Measurements from ENCODE around the gene MOBP. TPM values are rescaled to one million over a fixed set of nuclear protein-coding genes. Genes with fewer than 3 reads are reported as not detected.

Gene MOBP
- total RNA-seq, 4 donors from 2014 or later: not detected

DNA sequence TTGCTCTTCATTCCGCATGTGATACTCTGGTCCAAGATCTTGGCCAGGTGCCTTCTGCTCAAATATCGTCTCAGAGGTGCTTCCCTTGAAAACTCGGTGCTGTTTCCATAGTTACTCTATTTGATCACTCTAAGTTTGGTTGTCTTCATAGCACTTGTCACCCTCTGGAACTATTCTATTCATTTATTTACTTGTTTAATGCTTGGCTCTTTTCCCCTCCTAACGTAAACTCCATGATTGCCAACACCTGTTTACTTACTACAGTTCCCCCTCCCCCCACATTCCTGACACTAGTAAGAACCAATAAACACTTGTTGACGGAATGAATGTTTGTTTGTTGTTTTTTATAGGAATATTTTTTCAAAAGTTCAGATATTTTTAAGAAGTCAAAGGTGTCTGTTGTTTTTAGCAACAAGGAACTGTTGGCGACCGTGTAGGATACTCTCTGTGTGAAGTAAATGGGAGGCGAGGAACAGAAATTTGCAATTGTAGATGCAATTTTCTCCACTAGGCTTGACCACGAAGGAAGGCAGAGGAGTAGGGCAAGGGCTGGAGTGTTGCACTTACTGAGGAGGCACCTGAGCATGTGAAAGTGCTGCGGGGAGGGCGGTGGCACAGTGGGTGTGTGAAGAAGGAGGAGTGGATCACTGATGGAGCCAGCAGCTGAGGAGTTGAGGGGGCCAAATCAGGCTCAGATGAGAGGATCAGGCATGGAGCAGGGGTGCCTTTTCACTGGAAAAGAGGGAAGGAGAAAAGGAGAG, 48.4 kb downstream of the MOBP start:
- TF ChIP-seq, protein P1, sequence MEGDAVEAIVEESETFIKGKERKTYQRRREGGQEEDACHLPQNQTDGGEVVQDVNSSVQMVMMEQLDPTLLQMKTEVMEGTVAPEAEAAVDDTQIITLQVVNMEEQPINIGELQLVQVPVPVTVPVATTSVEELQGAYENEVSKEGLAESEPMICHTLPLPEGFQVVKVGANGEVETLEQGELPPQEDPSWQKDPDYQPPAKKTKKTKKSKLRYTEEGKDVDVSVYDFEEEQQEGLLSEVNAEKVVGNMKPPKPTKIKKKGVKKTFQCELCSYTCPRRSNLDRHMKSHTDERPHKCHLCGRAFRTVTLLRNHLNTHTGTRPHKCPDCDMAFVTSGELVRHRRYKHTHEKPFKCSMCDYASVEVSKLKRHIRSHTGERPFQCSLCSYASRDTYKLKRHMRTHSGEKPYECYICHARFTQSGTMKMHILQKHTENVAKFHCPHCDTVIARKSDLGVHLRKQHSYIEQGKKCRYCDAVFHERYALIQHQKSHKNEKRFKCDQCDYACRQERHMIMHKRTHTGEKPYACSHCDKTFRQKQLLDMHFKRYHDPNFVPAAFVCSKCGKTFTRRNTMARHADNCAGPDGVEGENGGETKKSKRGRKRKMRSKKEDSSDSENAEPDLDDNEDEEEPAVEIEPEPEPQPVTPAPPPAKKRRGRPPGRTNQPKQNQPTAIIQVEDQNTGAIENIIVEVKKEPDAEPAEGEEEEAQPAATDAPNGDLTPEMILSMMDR (IDR thresholded peaks at IDR 0.05; ENCODE audit: low read depth): no peak

DNA sequence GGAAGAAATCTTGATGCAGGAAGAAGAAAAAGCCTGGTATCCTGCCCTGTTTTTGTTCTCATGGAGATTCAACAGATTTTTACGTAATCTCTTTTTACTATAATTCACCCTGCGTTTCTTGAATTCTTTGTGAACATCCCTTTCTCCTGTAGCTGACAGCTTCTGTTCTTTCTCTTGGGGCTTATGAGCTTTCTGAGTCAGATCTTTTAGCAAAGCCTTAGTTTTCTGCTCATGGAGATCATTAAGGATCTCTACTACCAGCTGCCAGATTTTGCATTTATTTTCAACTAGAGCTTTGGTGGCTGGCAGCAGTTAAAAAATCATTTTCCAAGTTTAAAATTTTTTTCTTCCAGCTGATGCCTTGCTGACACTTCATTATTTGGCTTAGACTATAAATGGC, 51.6 kb downstream of the MOBP start:
- TF ChIP-seq, protein P1 (IDR thresholded peaks at IDR 0.05; ENCODE audit: low read depth): no peak

DNA sequence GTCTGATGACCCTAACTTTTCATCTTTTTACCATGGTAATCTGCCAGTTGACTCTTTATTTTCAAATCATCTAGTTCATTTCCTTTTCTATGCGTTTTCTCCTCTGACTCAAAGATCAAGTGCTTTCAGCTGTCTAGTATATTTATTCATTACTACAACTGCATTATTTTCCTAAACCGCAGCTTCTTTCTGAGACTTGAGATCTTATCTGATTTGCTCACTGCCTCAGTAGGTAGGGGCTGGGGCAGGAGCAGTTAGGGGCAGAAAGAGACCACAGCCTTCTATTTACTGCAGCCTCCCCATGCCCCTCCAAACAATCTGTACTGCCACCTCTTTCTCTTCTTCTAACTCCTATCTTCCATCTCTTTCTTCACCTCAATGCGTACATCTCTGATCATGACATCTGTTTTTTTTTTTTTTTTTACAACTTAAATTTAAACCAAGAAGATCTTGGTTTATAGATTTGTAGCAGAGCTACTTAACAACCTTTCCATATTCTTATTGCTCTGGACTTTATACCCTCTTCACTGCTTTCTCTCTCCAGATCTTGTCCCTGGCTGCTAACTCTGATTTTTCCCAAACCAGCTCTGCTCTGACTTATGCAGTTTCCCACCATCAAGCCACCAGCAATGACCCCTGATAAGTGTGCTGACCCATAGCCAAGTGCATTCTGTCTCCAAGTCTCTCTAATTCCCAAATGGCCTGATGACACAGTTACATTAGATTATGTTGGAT, 52.2 kb downstream of the MOBP start:
- TF ChIP-seq, protein P1 (IDR thresholded peaks at IDR 0.05; ENCODE audit: low read depth): no peak

DNA sequence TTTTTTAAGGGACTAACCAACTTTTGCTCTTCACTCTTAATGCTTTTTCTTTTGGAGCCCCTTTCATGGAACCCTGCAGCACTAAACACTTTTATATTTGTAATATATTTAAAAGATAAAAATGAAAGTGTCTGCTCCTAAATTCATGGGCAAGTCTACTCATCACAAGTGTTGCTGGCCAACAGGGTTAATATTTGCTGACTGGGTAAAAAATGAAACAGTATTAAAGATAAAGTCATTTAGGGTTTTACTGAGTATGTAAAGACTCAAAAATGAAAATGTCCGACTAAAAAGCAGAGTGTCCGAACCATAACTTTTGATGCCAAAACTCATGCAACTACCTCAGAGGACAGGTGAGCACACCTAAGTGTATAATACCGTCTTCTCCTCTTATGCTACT, 54.0 kb downstream of the MOBP start:
- TF ChIP-seq, protein P1 (IDR thresholded peaks at IDR 0.05; ENCODE audit: low read depth): no peak

DNA sequence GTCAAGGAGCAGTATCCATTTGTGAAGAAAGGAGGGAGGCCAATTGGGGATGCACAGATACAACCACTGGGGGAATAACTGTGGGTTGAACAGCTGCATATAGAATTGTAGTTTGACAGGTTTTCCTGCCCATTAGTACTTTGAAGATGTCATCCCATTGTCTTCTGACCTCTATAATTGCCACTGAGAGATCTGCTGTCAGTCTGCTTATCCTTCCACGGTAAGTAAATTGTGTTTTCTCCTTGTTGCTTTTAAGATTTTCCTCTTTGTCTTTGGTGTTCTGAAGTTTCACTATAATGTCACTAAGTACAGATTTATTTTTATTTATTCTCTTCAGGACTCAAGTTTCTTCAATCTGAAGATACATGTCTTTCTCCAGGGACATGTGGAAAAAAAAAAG, 56.6 kb downstream of the MOBP start:
- TF ChIP-seq, protein P1 (IDR thresholded peaks at IDR 0.05; ENCODE audit: low read depth): no peak

DNA sequence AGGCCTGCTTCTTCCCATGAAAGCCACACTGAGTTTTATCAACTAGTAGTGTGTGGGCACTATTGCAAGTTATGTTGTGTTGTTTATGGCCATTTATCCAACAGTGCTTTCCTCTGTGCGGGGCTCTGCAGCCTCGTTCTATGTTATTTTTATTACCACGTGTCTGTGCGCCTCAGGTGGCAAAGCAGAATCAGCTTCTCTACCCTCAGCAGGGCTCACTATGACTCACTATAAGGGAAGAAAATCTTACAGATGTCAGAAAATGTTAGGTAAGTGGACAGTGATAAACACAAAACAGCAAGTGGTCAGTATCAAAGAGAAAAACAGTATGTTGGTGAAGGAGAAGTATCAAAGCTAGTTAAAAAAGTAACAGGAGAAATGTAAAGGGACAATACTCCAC, 61.4 kb downstream of the MOBP start:
- TF ChIP-seq, protein P1 (IDR thresholded peaks at IDR 0.05; ENCODE audit: low read depth): no peak

DNA sequence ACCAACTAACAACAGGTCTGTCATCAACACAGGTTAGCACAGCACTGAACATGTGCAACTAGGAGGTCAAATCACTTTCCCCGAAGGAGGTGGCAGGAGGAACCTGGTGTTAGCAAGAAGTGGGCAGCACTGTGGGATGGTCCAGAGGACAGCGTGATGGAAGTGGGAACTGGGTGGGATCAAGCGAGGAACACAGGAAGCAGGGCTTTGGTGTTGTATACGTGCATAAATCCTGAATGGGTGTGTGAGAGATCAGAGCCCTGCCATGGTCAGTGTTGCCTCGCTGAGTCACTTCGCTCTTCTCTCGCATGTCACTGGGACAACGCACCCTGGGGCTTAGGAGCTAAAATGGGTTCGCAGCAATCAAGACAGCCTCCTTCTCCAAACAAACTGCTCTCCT, 62.1 kb downstream of the MOBP start:
- TF ChIP-seq, protein P1 (IDR thresholded peaks at IDR 0.05; ENCODE audit: low read depth): no peak
